Measurements from ENCODE around the gene VCL.

GRCh38 chr10:73956476-73957359 is 41.2 kb upstream of the VCL start:
- TF ChIP-seq, protein P1, sequence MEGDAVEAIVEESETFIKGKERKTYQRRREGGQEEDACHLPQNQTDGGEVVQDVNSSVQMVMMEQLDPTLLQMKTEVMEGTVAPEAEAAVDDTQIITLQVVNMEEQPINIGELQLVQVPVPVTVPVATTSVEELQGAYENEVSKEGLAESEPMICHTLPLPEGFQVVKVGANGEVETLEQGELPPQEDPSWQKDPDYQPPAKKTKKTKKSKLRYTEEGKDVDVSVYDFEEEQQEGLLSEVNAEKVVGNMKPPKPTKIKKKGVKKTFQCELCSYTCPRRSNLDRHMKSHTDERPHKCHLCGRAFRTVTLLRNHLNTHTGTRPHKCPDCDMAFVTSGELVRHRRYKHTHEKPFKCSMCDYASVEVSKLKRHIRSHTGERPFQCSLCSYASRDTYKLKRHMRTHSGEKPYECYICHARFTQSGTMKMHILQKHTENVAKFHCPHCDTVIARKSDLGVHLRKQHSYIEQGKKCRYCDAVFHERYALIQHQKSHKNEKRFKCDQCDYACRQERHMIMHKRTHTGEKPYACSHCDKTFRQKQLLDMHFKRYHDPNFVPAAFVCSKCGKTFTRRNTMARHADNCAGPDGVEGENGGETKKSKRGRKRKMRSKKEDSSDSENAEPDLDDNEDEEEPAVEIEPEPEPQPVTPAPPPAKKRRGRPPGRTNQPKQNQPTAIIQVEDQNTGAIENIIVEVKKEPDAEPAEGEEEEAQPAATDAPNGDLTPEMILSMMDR (IDR thresholded peaks at IDR 0.05; ENCODE audit: insufficient read depth, low read length, poor library complexity, severe bottlenecking): no peak
- TF ChIP-seq EZH2phosphoT487 (conservative IDR thresholded peaks at IDR 0.05; ENCODE audit: low read length): no peak
